Stomach smooth muscle (tissue), 2 donors: ENCODE results near the gene PIP4K2A.

ENCODE experiments used
- H3K27ac ChIP-seq: one replicate; pipeline ENCODE4 v1.7.0; 2013; ENCODE audit warnings: mild to moderate bottlenecking, low read length, inconsistent platforms
- H3K27me3 ChIP-seq, 2 donors: one replicate each; pipeline ENCODE4 v1.7.0; 2013; ENCODE audit warnings: low read length in 2 of 2; ENCODE audit not compliant: insufficient read depth in 2 of 2, control insufficient read depth in 1 of 2
- H3K36me3 ChIP-seq, 2 donors: one replicate each; pipeline ENCODE4 v1.7.0; 2013; ENCODE audit warnings: low read length in 2 of 2; ENCODE audit not compliant: control insufficient read depth in 2 of 2, insufficient read depth in 2 of 2
- H3K4me1 ChIP-seq: one replicate; pipeline ENCODE4 v1.7.0; 2013; ENCODE audit warnings: low read length; ENCODE audit not compliant: control insufficient read depth, insufficient read depth
- H3K4me3 ChIP-seq, 2 donors: one replicate each; pipeline ENCODE4 v1.7.0; 2013; ENCODE audit warnings: low read length in 2 of 2
- H3K9ac ChIP-seq, 2 donors: one replicate each; pipeline ENCODE4 v1.7.0; 2013; ENCODE audit warnings: low read length in 2 of 2, mild to moderate bottlenecking in 1 of 2
- H3K9me3 ChIP-seq, 2 donors: one replicate each; pipeline ENCODE4 v1.7.0; 2013; ENCODE audit warnings: low read length in 2 of 2; ENCODE audit not compliant: control insufficient read depth in 2 of 2
- donor health status: healthy.
- donor health status: Pancreatic carcinoma.

Gene PIP4K2A

GRCh38 chr10:22610610-22611009, 103.8 kb downstream of the PIP4K2A start:
- no peak overlapping the region for H3K9ac ChIP-seq
- no peaks in the 10 kb centered on the region for H3K27me3 ChIP-seq
- H3K4me3 ChIP-seq = no peak overlapping the region
- H3K9me3 ChIP-seq = no peaks in the 10 kb centered on the region
- H3K27ac ChIP-seq = no peak overlapping the region
- peaks cover 4% of the 10 kb centered on the region for H3K4me1 ChIP-seq
- H3K36me3 ChIP-seq = peaks cover 0 to 8% of the 10 kb centered on the region in 2 donors

GRCh38 chr10:22609719-22610465, 104.5 kb downstream of the PIP4K2A start:
- peaks cover 4% of the 10 kb centered on the region for H3K4me1 ChIP-seq
- H3K9ac ChIP-seq = no peak overlapping the region
- no peaks in the 10 kb centered on the region for H3K27me3 ChIP-seq
- H3K4me3 ChIP-seq = no peak overlapping the region
- no peaks in the 10 kb centered on the region for H3K9me3 ChIP-seq
- peaks cover 0 to 8% of the 10 kb centered on the region in 2 donors for H3K36me3 ChIP-seq
- no peak overlapping the region for H3K27ac ChIP-seq

GRCh38 chr10:22609251-22609650, 105.1 kb downstream of the PIP4K2A start:
- H3K9ac ChIP-seq = no peak overlapping the region
- H3K27me3 ChIP-seq = no peaks in the 10 kb centered on the region
- H3K4me1 ChIP-seq = peaks cover 4% of the 10 kb centered on the region
- peaks cover 0 to 8% of the 10 kb centered on the region in 2 donors for H3K36me3 ChIP-seq
- no peaks in the 10 kb centered on the region for H3K9me3 ChIP-seq
- H3K4me3 ChIP-seq = no peak overlapping the region
- H3K27ac ChIP-seq = no peak overlapping the region

- peaks cover 0 to 6% of the 10 kb centered on the region in 2 donors for H3K36me3 ChIP-seq
These were observed 107.1 kb downstream of the PIP4K2A start for GRCh38 chr10:22607261-22607660.

GRCh38 chr10:22606164-22606614, 108.2 kb downstream of the PIP4K2A start:
- H3K27me3 ChIP-seq = no peaks in the 10 kb centered on the region
- peaks cover 4% of the 10 kb centered on the region for H3K4me1 ChIP-seq
- H3K36me3 ChIP-seq = peaks cover 0 to 10% of the 10 kb centered on the region in 2 donors
- no peaks in the 10 kb centered on the region for H3K9me3 ChIP-seq
- H3K9ac ChIP-seq = no peak overlapping the region
- no peak overlapping the region for H3K27ac ChIP-seq
- no peak overlapping the region for H3K4me3 ChIP-seq

More at GRCh38 chr10:22607261-22607660, 107.1 kb downstream of the PIP4K2A start:
- Histone ChIP-seq H3K4me1 (peaks cover 4% of the 10 kb centered on the region), H3K9ac (no peak overlapping the region), H3K4me3 (no peak overlapping the region), H3K9me3 (no peaks in the 10 kb centered on the region), H3K27ac (no peak overlapping the region), H3K27me3 (no peaks in the 10 kb centered on the region)

- peaks cover 0 to 10% of the 10 kb centered on the region in 2 donors for H3K36me3 ChIP-seq
- H3K9me3 ChIP-seq = no peaks in the 10 kb centered on the region
- H3K27me3 ChIP-seq = no peaks in the 10 kb centered on the region
- H3K27ac ChIP-seq = no peak overlapping the region
- H3K4me1 ChIP-seq = peaks cover under 1% of the 10 kb centered on the region
- H3K9ac ChIP-seq = no peak overlapping the region
- H3K4me3 ChIP-seq = no peak overlapping the region
These were observed 109.2 kb downstream of the PIP4K2A start for GRCh38 chr10:22605168-22605567.

GRCh38 chr10:22604344-22605126, 109.8 kb downstream of the PIP4K2A start:
- H3K36me3 ChIP-seq = peaks cover 0 to 10% of the 10 kb centered on the region in 2 donors
- no peaks in the 10 kb centered on the region for H3K9me3 ChIP-seq
- H3K27ac ChIP-seq = no peak overlapping the region
- H3K4me1 ChIP-seq = no peaks in the 10 kb centered on the region
- H3K9ac ChIP-seq = no peak overlapping the region
- no peaks in the 10 kb centered on the region for H3K27me3 ChIP-seq
- H3K4me3 ChIP-seq = no peak overlapping the region

- no peaks in the 10 kb centered on the region for H3K27me3 ChIP-seq
- H3K4me3 ChIP-seq = no peak overlapping the region
- H3K9ac ChIP-seq = no peak overlapping the region
- no peaks in the 10 kb centered on the region for H3K9me3 ChIP-seq
- no peak overlapping the region for H3K27ac ChIP-seq
- peaks cover 0 to 7% of the 10 kb centered on the region in 2 donors for H3K36me3 ChIP-seq
- H3K4me1 ChIP-seq = no peaks in the 10 kb centered on the region
These were observed 110.8 kb downstream of the PIP4K2A start for GRCh38 chr10:22603581-22603980.

GRCh38 chr10:22601618-22602017, 112.8 kb downstream of the PIP4K2A start:
- Histone ChIP-seq H3K4me3 (no peak overlapping the region), H3K9ac (no peak overlapping the region), H3K36me3 (peaks cover 0 to 4% of the 10 kb centered on the region in 2 donors), H3K9me3 (no peaks in the 10 kb centered on the region), H3K4me1 (no peaks in the 10 kb centered on the region), H3K27ac (no peak overlapping the region), H3K27me3 (no peaks in the 10 kb centered on the region)

- H3K27ac ChIP-seq = no peak overlapping the region
These were observed 114.6 kb downstream of the PIP4K2A start for GRCh38 chr10:22599636-22600228.

More at GRCh38 chr10:22599636-22600228, 114.6 kb downstream of the PIP4K2A start:
- peaks cover 2% of the 10 kb centered on the region for H3K4me1 ChIP-seq
- no peak overlapping the region for H3K4me3 ChIP-seq
- peaks cover 0 to 4% of the 10 kb centered on the region in 2 donors for H3K36me3 ChIP-seq
- no peaks in the 10 kb centered on the region for H3K27me3 ChIP-seq
- H3K9me3 ChIP-seq = no peaks in the 10 kb centered on the region
- H3K9ac ChIP-seq = no peak overlapping the region
